Mucosa of stomach (tissue), 1 donor: ENCODE results near the gene RRP1B.

Experiments
- H3K27me3 ChIP-seq: one replicate; pipeline ENCODE4 v1.7.0; 2013; ENCODE audit warnings: mild to moderate bottlenecking, low read length; ENCODE audit not compliant: control insufficient read depth, insufficient read depth
- H3K36me3 ChIP-seq: one replicate; pipeline ENCODE4 v1.7.0; 2013; ENCODE audit warnings: low read length; ENCODE audit not compliant: control insufficient read depth, insufficient read depth
- H3K4me1 ChIP-seq: one replicate; pipeline ENCODE4 v1.7.0; 2013; ENCODE audit warnings: mild to moderate bottlenecking, low read length; ENCODE audit not compliant: control insufficient read depth, insufficient read depth
- H3K4me3 ChIP-seq: one replicate; pipeline ENCODE4 v1.7.0; 2013; ENCODE audit warnings: low read length
- H3K9ac ChIP-seq: one replicate; pipeline ENCODE4 v1.7.0; 2013; ENCODE audit warnings: mild to moderate bottlenecking, low read length, moderate library complexity
- H3K9me3 ChIP-seq: one replicate; pipeline ENCODE4 v1.7.0; 2013; ENCODE audit warnings: mild to moderate bottlenecking, low read length, moderate library complexity; ENCODE audit not compliant: control insufficient read depth
- donor health status: Pancreatic carcinoma.

RRP1B gene

GRCh38 chr21:43686811-43687565 lies 27.6 kb downstream of the RRP1B start:
- H3K36me3 ChIP-seq: peaks cover 8% of the 10 kb centered on the region
- H3K4me1 ChIP-seq: no peaks in the 10 kb centered on the region
- no peaks in the 10 kb centered on the region for H3K9me3 ChIP-seq
- H3K4me3 ChIP-seq: no peak overlapping the region
- no peak overlapping the region for H3K9ac ChIP-seq
- no peaks in the 10 kb centered on the region for H3K27me3 ChIP-seq

- no peaks in the 10 kb centered on the region for H3K27me3 ChIP-seq
- H3K4me1 ChIP-seq: no peaks in the 10 kb centered on the region
- peaks cover 8% of the 10 kb centered on the region for H3K36me3 ChIP-seq
- H3K9ac ChIP-seq: no peak overlapping the region
- H3K9me3 ChIP-seq: no peaks in the 10 kb centered on the region
- H3K4me3 ChIP-seq: no peak overlapping the region
Measured at GRCh38 chr21:43687566-43688399, 28.4 kb downstream of the RRP1B start.

DNA sequence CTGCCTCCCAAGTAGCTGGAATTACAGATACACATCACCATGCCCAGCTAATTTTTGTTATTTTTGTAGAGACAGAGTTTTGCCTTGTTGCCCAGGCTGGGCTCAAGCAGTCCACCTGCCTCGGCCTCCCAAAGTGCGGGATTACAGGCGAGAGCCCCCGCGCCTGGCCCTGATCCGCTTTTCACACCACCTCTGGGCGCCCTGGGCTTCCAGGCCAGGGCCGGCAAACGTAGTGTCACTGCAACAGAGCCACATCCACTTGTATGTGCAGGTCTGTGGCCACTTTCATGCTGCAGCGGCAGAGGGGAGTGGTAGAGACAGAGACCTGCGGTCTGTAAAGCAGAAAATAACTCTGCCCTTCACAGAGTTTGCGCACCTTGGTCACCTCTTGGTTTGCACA lies 29.5 kb downstream of the RRP1B start:
- peaks cover 8% of the 10 kb centered on the region for H3K36me3 ChIP-seq

GRCh38 chr21:43689556-43690337 lies 30.4 kb downstream of the RRP1B start:
- H3K4me3 ChIP-seq: no peak overlapping the region
- peaks cover 8% of the 10 kb centered on the region for H3K36me3 ChIP-seq
- no peaks in the 10 kb centered on the region for H3K9me3 ChIP-seq
- H3K4me1 ChIP-seq: no peaks in the 10 kb centered on the region
- no peaks in the 10 kb centered on the region for H3K27me3 ChIP-seq
- no peak overlapping the region for H3K9ac ChIP-seq

More for the DNA sequence above, 29.5 kb downstream of the RRP1B start:
- Histone ChIP-seq H3K9me3 (no peaks in the 10 kb centered on the region), H3K27me3 (no peaks in the 10 kb centered on the region), H3K4me1 (no peaks in the 10 kb centered on the region), H3K9ac (no peak overlapping the region), H3K4me3 (no peak overlapping the region)

- Histone ChIP-seq H3K27me3 (no peaks in the 10 kb centered on the region), H3K36me3 (peaks cover 8% of the 10 kb centered on the region), H3K9me3 (no peaks in the 10 kb centered on the region), H3K9ac (no peak overlapping the region), H3K4me3 (no peak overlapping the region), H3K4me1 (no peaks in the 10 kb centered on the region)
Measured at GRCh38 chr21:43690346-43690745, 31.0 kb downstream of the RRP1B start.

- no peaks in the 10 kb centered on the region for H3K9me3 ChIP-seq
- H3K27me3 ChIP-seq: no peaks in the 10 kb centered on the region
- no peak overlapping the region for H3K4me3 ChIP-seq
- no peak overlapping the region for H3K9ac ChIP-seq
- no peaks in the 10 kb centered on the region for H3K4me1 ChIP-seq
- H3K36me3 ChIP-seq: peaks cover 8% of the 10 kb centered on the region
Measured at GRCh38 chr21:43691086-43691795, 31.9 kb downstream of the RRP1B start.

DNA sequence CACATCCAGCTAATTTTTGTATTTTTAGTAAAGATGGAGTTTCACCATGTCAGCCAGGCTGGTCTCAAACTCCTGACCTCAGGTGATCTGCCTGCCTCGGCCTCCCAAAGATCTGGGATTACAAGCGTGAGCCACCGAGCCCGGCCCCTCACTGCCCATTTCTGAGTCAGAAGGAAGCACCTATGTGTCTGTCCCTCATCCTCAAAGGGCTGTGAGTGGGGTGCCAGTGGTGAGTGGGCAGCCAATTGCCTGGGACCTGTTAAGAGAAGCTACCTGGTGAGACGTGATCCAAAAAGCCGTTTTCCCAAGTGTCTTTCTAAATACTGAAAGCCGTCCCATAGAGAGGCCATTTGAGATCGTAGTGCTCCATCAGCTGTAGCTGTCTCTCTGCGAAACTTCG lies 32.4 kb downstream of the RRP1B start:
- no peaks in the 10 kb centered on the region for H3K9me3 ChIP-seq
- no peak overlapping the region for H3K9ac ChIP-seq
- no peak overlapping the region for H3K4me3 ChIP-seq
- no peaks in the 10 kb centered on the region for H3K4me1 ChIP-seq
- H3K36me3 ChIP-seq: peaks cover 8% of the 10 kb centered on the region
- no peaks in the 10 kb centered on the region for H3K27me3 ChIP-seq

DNA sequence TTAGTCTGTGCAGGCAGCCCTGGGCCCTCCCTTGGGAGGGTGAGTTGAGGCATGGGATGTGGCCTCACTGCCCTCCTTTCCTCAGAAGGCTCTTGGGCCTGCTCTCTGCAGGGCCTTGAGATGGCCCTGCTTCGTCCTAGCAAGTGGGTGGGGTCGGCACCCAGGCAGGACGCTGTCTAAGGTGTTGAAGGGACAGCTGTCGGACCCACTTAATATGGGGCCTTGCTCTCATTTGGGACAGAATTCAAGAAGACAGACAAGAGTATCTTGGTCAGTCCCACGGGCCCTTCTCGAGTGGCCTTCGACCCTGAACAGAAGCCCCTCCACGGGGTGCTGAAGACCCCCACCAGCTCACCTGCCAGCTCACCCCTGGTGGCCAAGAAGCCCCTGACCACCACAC lies 33.6 kb downstream of the RRP1B start:
- Histone ChIP-seq H3K9ac (no peak overlapping the region), H3K4me3 (no peak overlapping the region), H3K4me1 (no peaks in the 10 kb centered on the region), H3K9me3 (no peaks in the 10 kb centered on the region), H3K36me3 (peaks cover 8% of the 10 kb centered on the region), H3K27me3 (no peaks in the 10 kb centered on the region)

DNA sequence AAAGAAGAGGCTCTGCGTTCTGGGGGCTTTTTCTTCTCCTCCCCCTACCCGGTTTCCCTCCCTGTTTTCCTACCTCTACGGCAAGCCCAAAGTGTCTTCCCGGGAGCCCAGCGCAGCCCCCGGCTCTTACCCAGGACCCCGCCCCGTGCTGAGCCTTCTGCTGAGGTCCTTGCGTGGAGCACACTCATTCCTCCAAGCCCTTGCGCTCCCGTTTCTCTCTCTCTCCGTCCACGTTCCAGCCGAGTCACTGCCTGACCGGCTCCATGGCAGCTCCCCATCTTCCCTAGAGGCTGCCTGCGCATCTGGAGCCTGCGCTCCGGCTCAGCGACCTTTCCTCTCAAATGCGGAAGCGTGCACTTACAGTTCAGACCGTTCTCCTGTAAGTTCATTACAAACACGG lies 34.6 kb downstream of the RRP1B start:
- no peak overlapping the region for H3K9ac ChIP-seq
- no peaks in the 10 kb centered on the region for H3K4me1 ChIP-seq
- no peaks in the 10 kb centered on the region for H3K27me3 ChIP-seq
- H3K36me3 ChIP-seq: peaks cover 8% of the 10 kb centered on the region
- H3K9me3 ChIP-seq: no peaks in the 10 kb centered on the region
- H3K4me3 ChIP-seq: no peak overlapping the region

DNA sequence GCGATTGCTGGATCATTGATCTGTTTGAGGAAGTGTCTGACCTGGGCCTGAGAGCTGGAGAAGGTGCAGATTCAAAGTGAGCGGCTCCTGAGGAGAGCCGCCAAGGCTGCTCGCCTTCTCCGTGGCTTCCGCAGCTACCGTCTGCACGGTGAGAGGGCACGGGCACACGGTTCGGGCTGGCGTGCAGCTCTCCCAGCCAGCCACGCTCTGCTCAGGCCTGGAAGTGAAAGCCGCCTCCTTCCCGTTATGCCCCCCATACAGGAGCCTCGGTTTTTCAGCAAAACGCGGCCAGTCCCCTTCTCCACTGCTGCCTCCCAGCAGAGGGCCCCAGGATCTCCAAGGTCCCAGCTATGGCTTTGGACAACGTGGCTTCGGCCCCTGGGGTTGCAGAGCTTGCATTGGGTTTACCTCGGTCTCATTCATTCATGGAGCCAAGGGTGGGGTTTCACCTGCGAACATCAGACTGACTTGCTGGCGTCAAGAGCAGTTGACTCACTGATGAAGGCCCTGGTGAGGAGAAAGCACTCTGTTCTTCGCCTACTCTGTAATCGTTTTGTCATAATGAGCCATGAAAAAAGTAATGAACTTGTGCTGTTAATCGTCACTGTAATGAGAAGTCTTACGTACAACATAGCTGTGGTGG lies 35.2 kb downstream of the RRP1B start:
- H3K36me3 ChIP-seq: peaks cover 8% of the 10 kb centered on the region
- no peak overlapping the region for H3K4me3 ChIP-seq

DNA sequence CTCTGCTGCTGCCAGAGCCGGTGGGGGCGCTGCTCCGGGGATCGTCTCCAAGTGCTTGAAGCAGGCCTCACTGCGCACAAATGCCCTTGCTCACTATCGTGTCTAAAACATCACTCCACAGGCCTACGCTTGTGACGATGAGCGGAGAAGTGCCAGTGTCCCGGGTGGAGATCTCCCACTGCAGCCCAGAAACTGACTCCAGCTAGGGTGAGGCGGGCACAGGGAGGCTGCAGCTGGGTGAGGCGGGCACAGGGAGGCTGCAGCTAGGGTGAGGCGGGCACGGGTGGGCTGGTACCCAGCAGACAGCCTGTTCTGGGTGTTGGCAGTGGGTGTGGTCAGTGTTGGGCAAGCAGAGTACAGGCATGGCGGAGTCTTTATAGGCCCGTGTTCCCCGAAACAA lies 36.9 kb downstream of the RRP1B start:
- peaks cover under 1% of the 10 kb centered on the region for H3K36me3 ChIP-seq
- H3K9ac ChIP-seq: no peak overlapping the region
- no peaks in the 10 kb centered on the region for H3K27me3 ChIP-seq
- no peaks in the 10 kb centered on the region for H3K4me1 ChIP-seq
- H3K9me3 ChIP-seq: no peaks in the 10 kb centered on the region
- H3K4me3 ChIP-seq: no peak overlapping the region

More for the DNA sequence above, 35.2 kb downstream of the RRP1B start:
- no peaks in the 10 kb centered on the region for H3K9me3 ChIP-seq
- no peaks in the 10 kb centered on the region for H3K4me1 ChIP-seq
- no peaks in the 10 kb centered on the region for H3K27me3 ChIP-seq
- H3K9ac ChIP-seq: no peak overlapping the region
